ENCODE measurements around the gene PLD1.
A peak's percentile ranks its signal among the peaks of the same experiment; 100 is the strongest.
"Not testable (repeated sequence)": the region's sequence is repeated elsewhere in the genome, so short reads cannot be mapped to it uniquely, and the experiment has no call there.

PLD1 gene

GRCh38 chr3:171814662-171815061 lies 4.4 kb upstream of the PLD1 start:
- not testable (repeated sequence) for DNase-seq (ENCODE audit: low spot score)

GRCh38 chr3:171813897-171814460 lies 3.7 kb upstream of the PLD1 start:
- peak; percentile 19 for DNase-seq (ENCODE audit: low spot score)

GRCh38 chr3:171813278-171813896 lies 3.1 kb upstream of the PLD1 start:
- no peak for DNase-seq (ENCODE audit: low spot score)

- DNase-seq (ENCODE audit: low spot score), result no peak
Measured at GRCh38 chr3:171812811-171813210, 2.5 kb upstream of the PLD1 start.

- no peak for DNase-seq (ENCODE audit: low spot score)
Measured at GRCh38 chr3:171811913-171812335, 1.6 kb upstream of the PLD1 start.

GRCh38 chr3:171811295-171811912 lies 1.1 kb upstream of the PLD1 start:
- DNase-seq (ENCODE audit: low spot score), result no peak

- DNase-seq (ENCODE audit: low spot score), result no peak
Measured at GRCh38 chr3:171810629-171811294, 479 bp upstream of the PLD1 start.

- no peak for DNase-seq (ENCODE audit: low spot score)
Measured at GRCh38 chr3:171809611-171809860, 747 bp downstream of the PLD1 start.

GRCh38 chr3:171807806-171808205 lies 2.5 kb downstream of the PLD1 start:
- DNase-seq (ENCODE audit: low spot score), result no peak

- DNase-seq (ENCODE audit: low spot score), result no peak
Measured at GRCh38 chr3:171807129-171807675, 3.1 kb downstream of the PLD1 start.

GRCh38 chr3:171806200-171807128 lies 3.8 kb downstream of the PLD1 start:
- DNase-seq (ENCODE audit: low spot score), result no peak

GRCh38 chr3:171805687-171806086 lies 4.6 kb downstream of the PLD1 start:
- DNase-seq (ENCODE audit: low spot score), result no peak

- no peak for DNase-seq (ENCODE audit: low spot score)
Measured at GRCh38 chr3:171804618-171805389, 5.5 kb downstream of the PLD1 start.

GRCh38 chr3:171803044-171803443 lies 7.2 kb downstream of the PLD1 start:
- no peak for DNase-seq (ENCODE audit: low spot score)

GRCh38 chr3:171802590-171802956 lies 7.7 kb downstream of the PLD1 start:
- no peak for DNase-seq (ENCODE audit: low spot score)

GRCh38 chr3:171801738-171802589 lies 8.3 kb downstream of the PLD1 start:
- no peak for DNase-seq (ENCODE audit: low spot score)

- DNase-seq (ENCODE audit: low spot score), result no peak
Measured at GRCh38 chr3:171799501-171799900, 10.8 kb downstream of the PLD1 start.

- no peak for DNase-seq (ENCODE audit: low spot score)
Measured at GRCh38 chr3:171797873-171798272, 12.4 kb downstream of the PLD1 start.

- DNase-seq (ENCODE audit: low spot score), result no peak
Measured at GRCh38 chr3:171797265-171797679, 13.0 kb downstream of the PLD1 start.

- DNase-seq (ENCODE audit: low spot score), result no peak
Measured at GRCh38 chr3:171796625-171797264, 13.5 kb downstream of the PLD1 start.

Measured in CD4-positive, alpha-beta T cell treated with Interleukin-2 at 100 ng/mL for 4 hours (primary cell).